Measurements from ENCODE around the gene IFT27.

IFT27 gene

GRCh38 chr22:36714110-36714509, 61.8 kb downstream of the IFT27 start:
- no peak overlapping the region for H3K4me3 ChIP-seq (ENCODE audit: low read depth, low read length)
- ChIA-PET CTCF (no interaction called here), POLR2A (no interaction called here)
- TF ChIP-seq, protein P1, sequence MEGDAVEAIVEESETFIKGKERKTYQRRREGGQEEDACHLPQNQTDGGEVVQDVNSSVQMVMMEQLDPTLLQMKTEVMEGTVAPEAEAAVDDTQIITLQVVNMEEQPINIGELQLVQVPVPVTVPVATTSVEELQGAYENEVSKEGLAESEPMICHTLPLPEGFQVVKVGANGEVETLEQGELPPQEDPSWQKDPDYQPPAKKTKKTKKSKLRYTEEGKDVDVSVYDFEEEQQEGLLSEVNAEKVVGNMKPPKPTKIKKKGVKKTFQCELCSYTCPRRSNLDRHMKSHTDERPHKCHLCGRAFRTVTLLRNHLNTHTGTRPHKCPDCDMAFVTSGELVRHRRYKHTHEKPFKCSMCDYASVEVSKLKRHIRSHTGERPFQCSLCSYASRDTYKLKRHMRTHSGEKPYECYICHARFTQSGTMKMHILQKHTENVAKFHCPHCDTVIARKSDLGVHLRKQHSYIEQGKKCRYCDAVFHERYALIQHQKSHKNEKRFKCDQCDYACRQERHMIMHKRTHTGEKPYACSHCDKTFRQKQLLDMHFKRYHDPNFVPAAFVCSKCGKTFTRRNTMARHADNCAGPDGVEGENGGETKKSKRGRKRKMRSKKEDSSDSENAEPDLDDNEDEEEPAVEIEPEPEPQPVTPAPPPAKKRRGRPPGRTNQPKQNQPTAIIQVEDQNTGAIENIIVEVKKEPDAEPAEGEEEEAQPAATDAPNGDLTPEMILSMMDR (IDR thresholded peaks at IDR 0.05; ENCODE audit: insufficient read depth, low read length, missing control alignments), result no peak
- DNase-seq (ENCODE audit: low read depth, low spot score), result no peak

GRCh38 chr22:36713436-36713835, 62.5 kb downstream of the IFT27 start:
- POLR2A ChIA-PET, result no interaction called here
- no peak for DNase-seq (ENCODE audit: low read depth, low spot score)
- H3K4me3 ChIP-seq (ENCODE audit: low read depth, low read length), result no peak overlapping the region
- TF ChIP-seq, protein P1 (IDR thresholded peaks at IDR 0.05; ENCODE audit: insufficient read depth, low read length, missing control alignments), result no peak
- CTCF ChIA-PET, result no interaction called here
